SK-N-SH treated with all-trans-retinoic acid at 6 μM for 48 hours (cell line): ENCODE data around the gene TSHZ2.
"Not testable (repeated sequence)": the region's sequence is repeated elsewhere in the genome, so short reads cannot be mapped to it uniquely, and the experiment has no call there.

Experiments
- ATAC-seq: fragments of 200-7000 bp; cut with Tn5 transposase; 3 replicates; pipeline ENCODE4 v1.9.1; 2020; ENCODE audit warnings: mild to moderate bottlenecking, moderate library complexity
- ARNTL ChIP-seq: fragments of 450-650 bp; formaldehyde crosslinking; IDR thresholded peaks from 2 replicates; pipeline ENCODE4 v1.5.0; 2020; ENCODE audit warnings: low read depth, mild to moderate bottlenecking, moderate library complexity, borderline replicate concordance
- BACH2 ChIP-seq: fragments of 250-450 bp; sonication (Bioruptor Pico); IDR thresholded peaks from 2 replicates; pipeline ENCODE4 v1.9.0; 2021; ENCODE audit warnings: mild to moderate bottlenecking, borderline replicate concordance
- CREB5 ChIP-seq: fragments of 250-450 bp; sonication (Bioruptor Pico); IDR thresholded peaks from 2 replicates; pipeline ENCODE4 v1.5.1; 2020; ENCODE audit warnings: low read depth, mild to moderate bottlenecking, moderate library complexity
- CSDC2 ChIP-seq: fragments of 250-450 bp; sonication (Bioruptor Pico); IDR thresholded peaks from 2 replicates; pipeline ENCODE4 v1.5.0; 2020; ENCODE audit warnings: mild to moderate bottlenecking, moderate library complexity
- CSRNP3 ChIP-seq: fragments of 250-450 bp; sonication (Bioruptor Pico); IDR thresholded peaks from 2 replicates; pipeline ENCODE4 v1.5.1; 2021; ENCODE audit warnings: mild to moderate bottlenecking, moderate library complexity
- ESRRG ChIP-seq: fragments of 250-450 bp; sonication (Bioruptor Pico); IDR thresholded peaks from 2 replicates; pipeline ENCODE4 v1.6.1; 2021; ENCODE audit warnings: mild to moderate bottlenecking
- GLIS3 ChIP-seq: fragments of 250-450 bp; sonication (Bioruptor Pico); IDR thresholded peaks from 2 replicates; pipeline ENCODE4 v1.5.0; 2020; ENCODE audit warnings: mild to moderate bottlenecking, moderate library complexity
- ISL1 ChIP-seq: fragments of 250-450 bp; sonication (Bioruptor Pico); IDR thresholded peaks from 2 replicates; pipeline ENCODE4 v2.1.2; 2022; ENCODE audit warnings: mild to moderate bottlenecking, moderate library complexity
- OSR1 ChIP-seq: fragments of 250-450 bp; sonication (Bioruptor Pico); IDR thresholded peaks from 2 replicates; pipeline ENCODE4 v1.8.0; 2022; ENCODE audit warnings: moderate library complexity, mild to moderate bottlenecking, inconsistent platforms
- PATZ1 ChIP-seq: fragments of 250-450 bp; sonication (Bioruptor Pico); IDR thresholded peaks from 2 replicates; pipeline ENCODE4 v1.8.0; 2020; ENCODE audit warnings: mild to moderate bottlenecking, moderate library complexity, borderline replicate concordance
- POU6F1 ChIP-seq: fragments of 250-450 bp; sonication (Bioruptor Pico); IDR thresholded peaks from 2 replicates; pipeline ENCODE4 v1.8.0; 2021; ENCODE audit warnings: low read depth, mild to moderate bottlenecking, moderate library complexity, borderline replicate concordance
- PPARA ChIP-seq: fragments of 250-450 bp; sonication (Bioruptor Pico); IDR thresholded peaks from 2 replicates; pipeline ENCODE4 v1.5.0; 2020; ENCODE audit warnings: mild to moderate bottlenecking, borderline replicate concordance
- RARB ChIP-seq: fragments of 250-450 bp; sonication (Bioruptor Pico); IDR thresholded peaks from 2 replicates; pipeline ENCODE4 v1.8.0; 2021; ENCODE audit warnings: mild to moderate bottlenecking, moderate library complexity
- TCF4 ChIP-seq: fragments of 250-450 bp; sonication (Bioruptor Pico); IDR thresholded peaks from 2 replicates; pipeline ENCODE4 v1.8.0; 2021; ENCODE audit warnings: mild to moderate bottlenecking, moderate library complexity, borderline replicate concordance
- TOX ChIP-seq: fragments of 250-450 bp; sonication (Bioruptor Pico); IDR thresholded peaks from 2 replicates; pipeline ENCODE4 v1.8.0; 2021; ENCODE audit warnings: mild to moderate bottlenecking, moderate library complexity, borderline replicate concordance
- ZC3H10 ChIP-seq: fragments of 250-450 bp; sonication (Bioruptor Pico); IDR thresholded peaks from 2 replicates; pipeline ENCODE4 v1.5.1; 2021; ENCODE audit warnings: mild to moderate bottlenecking, moderate library complexity
- ZNF565 ChIP-seq: fragments of 450-650 bp; formaldehyde crosslinking; conservative IDR thresholded peaks from 2 replicates; pipeline ENCODE4 v1.5.0; 2020; ENCODE audit warnings: low read depth, mild to moderate bottlenecking, moderate library complexity
- ZNF70 ChIP-seq: fragments of 450-650 bp; formaldehyde crosslinking; IDR thresholded peaks from 2 replicates; pipeline ENCODE4 v1.5.0; 2020; ENCODE audit warnings: mild to moderate bottlenecking, moderate library complexity
- ZNF8 ChIP-seq: fragments of 450-650 bp; formaldehyde crosslinking; IDR thresholded peaks from 2 replicates; pipeline ENCODE4 v1.5.0; 2020; ENCODE audit warnings: mild to moderate bottlenecking, moderate library complexity

TSHZ2 gene

GRCh38 chr20:53515749-53516148 is 543.6 kb downstream of the TSHZ2 start:
- no peak for TF ChIP-seq ZNF565 (CRISPR knock-in tag)
- TF ChIP-seq ZC3H10, result no peak
- TF ChIP-seq ESRRG (CRISPR knock-in tag), result no peak
- no peak for TF ChIP-seq GLIS3 (CRISPR knock-in tag)
- TF ChIP-seq POU6F1, result no peak
- TF ChIP-seq OSR1 (CRISPR knock-in tag), result no peak
- TF ChIP-seq BACH2, result no peak
- no peak for TF ChIP-seq RARB (CRISPR knock-in tag)
- TF ChIP-seq TCF4 (CRISPR knock-in tag), result no peak
- no peak for TF ChIP-seq PATZ1 (CRISPR knock-in tag)
- TF ChIP-seq ZNF70 (CRISPR knock-in tag), result no peak
- no peak for TF ChIP-seq CSDC2 (CRISPR knock-in tag)
- TF ChIP-seq CSRNP3 (CRISPR knock-in tag), result no peak
- TF ChIP-seq ARNTL (CRISPR knock-in tag), result no peak
- no peak for TF ChIP-seq TOX (CRISPR knock-in tag)
- TF ChIP-seq ISL1 (CRISPR knock-in tag), result no peak
- no peak for ATAC-seq

GRCh38 chr20:53517146-53517545 is 545.0 kb downstream of the TSHZ2 start:
- TF ChIP-seq POU6F1 (no peak), ZNF8 (CRISPR knock-in tag) (no peak), CSRNP3 (CRISPR knock-in tag) (no peak), ZNF565 (CRISPR knock-in tag) (no peak), BACH2 (no peak), RARB (CRISPR knock-in tag) (no peak), TCF4 (CRISPR knock-in tag) (no peak), CREB5 (CRISPR knock-in tag) (no peak), ARNTL (CRISPR knock-in tag) (no peak), PPARA (CRISPR knock-in tag) (no peak), ZC3H10 (no peak), PATZ1 (CRISPR knock-in tag) (no peak), ESRRG (CRISPR knock-in tag) (no peak), TOX (CRISPR knock-in tag) (no peak), GLIS3 (CRISPR knock-in tag) (no peak), CSDC2 (CRISPR knock-in tag) (no peak)

GRCh38 chr20:53521421-53521820 is 549.3 kb downstream of the TSHZ2 start:
- not testable (repeated sequence) for ATAC-seq

More at GRCh38 chr20:53517146-53517545, 545.0 kb downstream of the TSHZ2 start:
- no peak for ATAC-seq
